ENCODE data around the gene SCYL1.

Gene SCYL1

GRCh38 chr11:65524741-65525545 is at the start of gene SCYL1:
Gene SCYL1 (plus strand): TSS chr11:65525083. CDS start chr11:65525154, 71 bp downstream.
- no peak for DNase-seq

DNA sequence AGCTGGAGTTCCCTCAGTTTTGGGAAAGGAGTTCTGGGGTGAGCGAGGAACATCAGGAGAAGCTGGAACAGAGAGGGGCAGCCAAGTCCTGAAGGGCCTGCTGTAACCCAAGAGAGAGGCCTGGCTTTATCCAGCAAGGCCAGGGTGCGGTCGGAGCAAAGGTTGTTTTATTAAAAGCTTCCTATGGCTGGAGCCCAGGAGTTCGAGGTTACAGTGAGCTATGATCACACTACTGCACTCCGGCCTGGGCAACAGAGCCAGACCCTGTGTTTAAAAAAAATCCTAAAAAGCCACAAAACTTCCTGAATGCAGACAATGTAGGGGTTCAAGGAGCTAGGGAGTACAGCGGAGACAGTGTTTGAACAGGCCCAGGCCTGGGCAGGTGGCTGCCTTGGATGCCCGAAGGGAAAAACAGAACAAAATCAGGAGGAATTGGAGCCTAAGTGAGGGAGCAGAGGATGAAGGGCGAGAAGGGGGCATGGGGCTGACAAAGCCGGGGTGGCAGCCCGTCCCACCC is 48.2 kb upstream of the SCYL1 start:
- DNase-seq: no peak

- peak; percentile 60 for DNase-seq
Measured at GRCh38 chr11:65477149-65477965, 47.5 kb upstream of the SCYL1 start.

GRCh38 chr11:65478388-65479183 is 46.3 kb upstream of the SCYL1 start:
- no peak for DNase-seq

- DNase-seq: no peak
Measured at GRCh38 chr11:65479184-65480145, 45.4 kb upstream of the SCYL1 start.

DNA sequence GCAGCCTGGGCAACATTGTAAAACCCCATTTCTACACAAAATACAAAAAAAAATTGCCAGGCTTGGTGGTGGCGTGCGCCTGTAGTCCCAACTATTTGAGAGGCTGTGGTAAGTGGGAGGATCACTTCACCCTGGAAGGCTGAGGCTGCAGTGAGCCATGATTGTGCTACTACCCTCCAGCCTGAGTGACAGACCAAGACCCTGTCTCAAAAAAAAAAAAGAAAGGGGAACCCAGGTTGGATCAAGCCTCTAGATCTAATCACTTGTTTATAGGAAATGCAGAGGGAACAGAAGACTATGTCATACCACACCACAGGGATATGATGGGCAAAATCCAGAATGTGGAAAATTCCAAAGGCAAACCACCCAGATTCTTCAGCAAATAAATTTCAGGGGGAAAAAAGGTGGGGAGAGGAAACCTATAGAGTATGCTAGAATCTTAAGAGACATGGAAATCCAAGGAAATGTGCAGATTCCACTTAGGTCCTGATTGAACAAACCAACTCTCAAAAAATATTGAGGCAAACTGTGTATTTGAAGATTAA is 42.5 kb upstream of the SCYL1 start:
- DNase-seq: no peak

GRCh38 chr11:65485920-65486219 is 39.0 kb upstream of the SCYL1 start:
- DNase-seq: no peak

DNA sequence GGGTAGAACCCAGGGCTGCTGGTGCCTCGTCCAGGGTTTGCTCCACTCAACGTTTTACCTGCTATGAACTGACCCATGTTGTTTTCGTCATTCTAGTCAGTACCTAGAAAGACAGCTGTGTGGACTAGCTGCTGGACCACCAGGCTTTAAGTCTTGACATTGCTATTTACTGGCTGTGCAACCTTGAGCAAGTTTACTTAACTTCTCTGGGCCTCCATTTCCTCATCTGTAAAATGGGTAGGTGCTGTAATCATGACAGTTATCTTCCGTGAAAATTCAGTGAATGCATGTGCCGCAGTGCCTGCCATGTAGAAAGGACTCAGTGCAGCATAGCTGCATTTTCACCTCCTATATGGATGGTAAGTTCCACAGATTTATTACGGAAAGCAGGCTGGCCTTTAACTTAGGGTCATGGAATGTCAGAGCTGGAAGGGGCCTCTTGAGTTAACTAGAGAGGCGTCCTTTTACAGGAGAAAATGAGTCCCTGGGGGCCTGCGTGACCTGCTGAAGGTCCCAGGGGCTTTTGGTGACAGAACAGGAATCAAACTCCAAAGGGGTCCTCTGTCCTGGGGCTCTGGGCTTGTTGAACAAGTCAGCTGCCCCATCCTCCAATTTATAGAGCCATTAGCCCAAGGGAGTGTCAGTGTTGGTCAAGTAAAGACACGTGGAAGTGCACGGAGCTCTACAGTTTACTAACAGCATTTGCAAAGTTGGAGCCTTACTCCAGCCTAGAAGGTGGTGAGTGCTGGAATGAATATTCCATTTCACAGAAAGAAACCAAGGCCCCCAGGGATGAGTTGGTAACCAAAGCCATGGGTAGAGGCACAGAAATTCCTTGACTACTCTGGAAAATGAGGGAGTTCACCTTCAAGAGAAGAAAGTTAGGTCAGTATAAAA is 38.1 kb upstream of the SCYL1 start:
- DNase-seq: no peak

- peak; percentile 96 for DNase-seq
Measured at GRCh38 chr11:65487467-65488272, 37.2 kb upstream of the SCYL1 start.

DNA sequence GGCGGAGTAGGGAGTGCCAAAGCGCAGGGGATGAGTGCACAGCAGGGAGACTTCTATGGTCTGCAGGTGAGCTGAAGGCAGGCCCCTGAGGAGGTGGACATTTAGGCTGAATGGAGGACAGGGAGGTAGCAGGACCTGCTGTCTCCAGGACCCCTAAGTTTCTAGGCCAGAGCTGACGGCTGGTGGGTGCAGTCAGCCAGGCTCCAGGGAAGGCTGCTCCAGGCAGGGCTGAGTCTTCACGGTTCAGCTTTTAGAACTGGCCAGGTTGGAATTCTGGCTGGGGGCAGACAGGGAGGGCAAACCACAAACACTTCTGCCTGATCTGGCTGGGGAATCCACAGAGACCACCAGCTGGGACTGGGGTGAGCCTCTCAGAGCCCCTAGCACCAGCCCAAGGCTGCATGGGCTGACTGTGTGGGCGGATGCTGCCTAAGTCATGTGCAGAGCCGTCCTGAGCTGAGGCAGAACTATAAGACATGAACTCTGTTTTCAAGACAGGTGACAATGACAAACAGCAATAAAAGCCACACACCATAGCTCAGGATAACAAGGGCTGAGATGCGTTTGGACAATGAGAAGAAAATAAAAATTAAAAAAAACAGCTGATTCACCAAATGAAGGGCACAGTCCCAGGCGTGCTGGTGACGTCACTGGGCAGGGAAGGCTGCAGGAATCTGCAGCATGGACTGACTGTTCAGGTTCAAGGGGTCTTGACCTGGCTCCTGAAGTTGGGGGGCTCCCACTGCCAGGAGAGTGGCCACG is 36.4 kb upstream of the SCYL1 start:
- no peak for DNase-seq

DNA sequence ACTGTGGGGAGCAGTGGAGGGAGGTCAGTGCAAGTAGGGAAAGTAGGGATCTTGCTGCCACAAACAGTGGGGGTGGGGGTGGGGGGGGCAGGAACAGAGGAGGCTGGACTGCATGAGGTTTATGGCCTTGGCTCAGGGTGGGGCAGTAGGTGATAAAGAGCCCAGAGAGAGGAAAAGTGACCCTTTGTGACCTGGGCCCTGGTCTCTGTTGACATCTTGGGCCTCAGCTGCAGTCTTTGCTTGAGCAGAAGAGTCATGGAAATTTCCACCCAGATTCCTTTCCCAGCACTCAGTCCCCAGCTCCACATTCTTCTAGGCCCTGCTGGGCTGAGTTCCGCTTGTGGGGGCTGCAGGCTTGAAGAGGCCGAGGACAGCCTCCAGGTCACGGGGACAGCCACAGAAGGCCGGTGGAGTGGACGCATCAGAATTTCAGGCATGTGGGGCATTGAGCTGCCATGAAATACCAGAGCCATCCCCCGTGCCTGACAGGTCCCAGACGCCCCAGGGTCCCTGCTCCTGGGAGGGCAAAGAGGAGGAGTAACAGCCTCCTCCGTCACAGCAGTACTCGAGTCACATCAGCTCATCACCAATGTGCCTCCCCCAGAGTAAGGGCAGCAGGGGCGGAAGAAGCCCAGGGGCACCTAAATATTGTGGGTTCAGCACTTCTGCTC is 35.7 kb upstream of the SCYL1 start:
- no peak for DNase-seq

DNA sequence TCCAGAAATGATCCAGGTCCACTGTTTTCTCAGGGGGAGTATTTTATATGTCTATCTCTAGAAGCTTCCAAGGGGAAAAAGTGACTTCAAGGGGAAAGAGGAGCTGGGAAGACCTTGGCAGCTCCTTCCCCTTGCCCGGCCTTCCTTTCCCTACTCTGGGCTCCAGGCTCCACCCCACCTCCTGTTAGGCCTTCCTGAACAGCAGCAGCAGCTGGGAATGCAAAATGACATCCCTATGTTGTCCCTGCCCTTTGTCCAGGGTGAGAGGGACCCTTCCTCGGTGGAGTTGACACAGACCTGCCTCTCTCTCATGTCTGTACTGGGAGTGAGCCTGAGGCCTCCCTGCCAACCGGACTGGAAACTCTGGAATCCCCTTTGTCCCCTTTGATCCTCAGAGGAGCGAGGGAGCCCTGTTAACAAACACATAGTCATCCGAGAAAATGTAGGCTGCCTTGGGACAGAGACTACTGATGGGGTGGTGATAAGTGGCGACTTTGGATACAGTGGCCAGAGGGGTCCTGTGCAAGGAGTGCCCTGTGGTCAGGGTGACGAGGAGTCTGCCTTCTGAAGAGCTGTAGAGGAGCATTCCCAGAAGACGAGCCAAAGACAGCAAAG is 35.1 kb upstream of the SCYL1 start:
- no peak for DNase-seq

DNA sequence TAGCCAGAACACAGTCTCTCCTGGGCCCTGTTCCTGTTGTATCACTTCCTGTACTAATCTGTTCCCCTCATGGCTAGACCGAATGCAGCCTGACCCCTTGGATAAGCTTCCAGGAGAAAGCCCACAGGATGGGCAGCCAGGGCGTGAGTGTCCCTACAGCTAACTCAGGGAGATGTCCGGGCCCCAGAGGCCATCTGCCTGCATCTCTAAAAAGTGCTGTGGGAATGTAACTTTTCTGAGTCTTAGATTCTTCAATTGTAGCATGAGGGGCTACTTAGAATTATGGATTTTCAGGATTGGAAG is 33.8 kb upstream of the SCYL1 start:
- DNase-seq: no peak

GRCh38 chr11:65491614-65492386 is 33.1 kb upstream of the SCYL1 start:
- DNase-seq: no peak

GRCh38 chr11:65492387-65492636 is 32.6 kb upstream of the SCYL1 start:
- no peak for DNase-seq

- DNase-seq: no peak
Measured at GRCh38 chr11:65492637-65493366, 32.1 kb upstream of the SCYL1 start.

Measured in NCI-H1436 treated with DMSO at 0.1 percent for 48 hours (cell line).